Mesodermal cell (in vitro differentiated cells): Measurements from ENCODE around the gene AGBL1.

Experiments
- H3K27ac ChIP-seq: 2 replicates; pipeline ENCODE4 v1.7.0; 2013; ENCODE audit warnings: mild to moderate bottlenecking, low read depth, low read length, moderate library complexity; ENCODE audit not compliant: severe bottlenecking
- H3K36me3 ChIP-seq: 2 replicates; pipeline ENCODE4 v1.7.1; 2013; ENCODE audit warnings: mild to moderate bottlenecking, low read length, moderate library complexity; ENCODE audit not compliant: control insufficient read depth, insufficient read depth
- H3K4me1 ChIP-seq: one replicate; pipeline ENCODE4 v1.7.1; 2013; ENCODE audit warnings: mild to moderate bottlenecking, low read length; ENCODE audit not compliant: insufficient read depth, control insufficient read depth, poor library complexity, severe bottlenecking
- H3K4me3 ChIP-seq: 2 replicates; pipeline ENCODE4 v1.7.0; 2013; ENCODE audit warnings: low read length, control low read depth, mild to moderate bottlenecking; ENCODE audit not compliant: insufficient read depth, poor library complexity, severe bottlenecking; ENCODE audit errors: extremely low read depth
- H3K9me3 ChIP-seq: 2 replicates; pipeline ENCODE4 v1.7.1; 2013; ENCODE audit warnings: mild to moderate bottlenecking, low read length, moderate library complexity; ENCODE audit not compliant: control insufficient read depth
- WGBS, 2 experiments: methylation state at CpG; one replicate each; pipeline ENCODE4 v1.1.5; 2013; ENCODE audit warnings: missing lambda C conversion rate in 2 of 2; ENCODE audit not compliant: insufficient coverage in 2 of 2; 5-methylcytosine and 5-hydroxymethylcytosine counted together

AGBL1 gene

GRCh38 chr15:86706813-86707212 lies 627.1 kb downstream of the AGBL1 start:
- Histone ChIP-seq H3K4me1 (no peaks in the 10 kb centered on the region), H3K9me3 (no peaks in the 10 kb centered on the region), H3K4me3 (no peak overlapping the region), H3K36me3 (no peaks in the 10 kb centered on the region), H3K27ac (no peak overlapping the region)
- WGBS, 2 experiments = no CpG with 5 or more reads among the region's 1 CpG

- H3K4me3 ChIP-seq = no peak overlapping the region
- no peaks in the 10 kb centered on the region for H3K9me3 ChIP-seq
- no peak overlapping the region for H3K27ac ChIP-seq
- WGBS, 2 experiments = 100% methylated on average over 1 of the region's 1 CpG; no CpG with 5 or more reads in 1 of the 2 experiments
- H3K36me3 ChIP-seq = no peaks in the 10 kb centered on the region
- peaks cover 5% of the 10 kb centered on the region for H3K4me1 ChIP-seq
These were observed 631.8 kb downstream of the AGBL1 start for GRCh38 chr15:86711476-86711875.

GRCh38 chr15:86714241-86714640 lies 634.6 kb downstream of the AGBL1 start:
- H3K4me3 ChIP-seq = no peak overlapping the region
- no peaks in the 10 kb centered on the region for H3K36me3 ChIP-seq
- peaks cover 5% of the 10 kb centered on the region for H3K4me1 ChIP-seq
- 33% methylated on average over 1 of the region's 1 CpG; no CpG with 5 or more reads in 1 of the 2 experiments for WGBS, 2 experiments
- no peaks in the 10 kb centered on the region for H3K9me3 ChIP-seq
- peak overlapping the region; percentile 39 for H3K27ac ChIP-seq

- no peaks in the 10 kb centered on the region for H3K36me3 ChIP-seq
- H3K4me1 ChIP-seq = no peaks in the 10 kb centered on the region
- H3K27ac ChIP-seq = no peak overlapping the region
- no peak overlapping the region for H3K4me3 ChIP-seq
- H3K9me3 ChIP-seq = no peaks in the 10 kb centered on the region
These were observed 646.0 kb downstream of the AGBL1 start for GRCh38 chr15:86725628-86726027.

GRCh38 chr15:86735247-86736040 lies 655.8 kb downstream of the AGBL1 start:
- Histone ChIP-seq H3K4me1 (no peaks in the 10 kb centered on the region), H3K27ac (no peak overlapping the region), H3K4me3 (no peak overlapping the region), H3K36me3 (no peaks in the 10 kb centered on the region), H3K9me3 (no peaks in the 10 kb centered on the region)
- WGBS, 2 experiments = 80% methylated on average over 1 of the region's 5 CpGs; no CpG with 5 or more reads in 1 of the 2 experiments

GRCh38 chr15:86741917-86742316 lies 662.2 kb downstream of the AGBL1 start:
- no peak overlapping the region for H3K27ac ChIP-seq
- WGBS, 2 experiments = 79 to 86% methylated on average over 2 to 3 of the region's 4 CpGs
- H3K4me1 ChIP-seq = no peaks in the 10 kb centered on the region
- H3K4me3 ChIP-seq = no peak overlapping the region
- no peaks in the 10 kb centered on the region for H3K36me3 ChIP-seq
- no peaks in the 10 kb centered on the region for H3K9me3 ChIP-seq

DNA sequence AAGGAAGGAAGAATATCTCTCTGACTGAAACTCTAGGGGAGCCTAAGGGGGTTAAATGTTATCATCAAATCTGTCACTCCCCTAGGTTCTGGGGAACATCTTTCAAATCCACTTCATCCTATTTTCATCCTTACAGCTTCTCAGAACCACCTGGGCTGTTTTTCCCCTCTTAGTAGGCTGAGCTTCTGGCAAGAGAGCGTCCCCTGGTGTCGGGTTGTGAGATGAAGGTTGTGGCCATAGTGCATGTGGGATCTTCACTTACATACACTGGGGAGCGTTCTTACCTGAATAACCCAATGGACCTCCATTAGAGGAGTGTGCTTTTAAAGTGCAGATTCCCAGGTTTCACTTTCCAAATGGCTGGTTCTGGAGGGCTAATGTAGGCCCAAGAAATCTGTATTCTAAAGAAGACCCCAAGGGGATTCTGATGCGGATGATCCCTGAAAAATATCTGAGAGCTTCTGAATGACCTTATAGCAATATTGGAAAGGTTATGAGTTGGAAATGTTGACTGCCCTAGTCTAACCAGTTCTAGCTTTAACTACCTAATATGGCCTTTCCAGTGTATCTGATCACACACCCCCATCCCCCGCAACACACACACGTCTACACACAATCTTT lies 663.7 kb downstream of the AGBL1 start:
- Histone ChIP-seq H3K36me3 (no peaks in the 10 kb centered on the region), H3K4me1 (no peaks in the 10 kb centered on the region), H3K4me3 (no peak overlapping the region), H3K27ac (no peak overlapping the region), H3K9me3 (no peaks in the 10 kb centered on the region)
- WGBS, 2 experiments = 50% methylated on average over 1 of the region's 6 CpGs; no CpG with 5 or more reads in 1 of the 2 experiments

GRCh38 chr15:86744198-86744780 lies 664.6 kb downstream of the AGBL1 start:
- Histone ChIP-seq H3K36me3 (no peaks in the 10 kb centered on the region), H3K9me3 (no peaks in the 10 kb centered on the region), H3K4me1 (no peaks in the 10 kb centered on the region), H3K27ac (no peak overlapping the region), H3K4me3 (no peak overlapping the region)
- WGBS, 2 experiments = 70 to 92% methylated on average over 2 to 3 of the region's 7 CpGs

DNA sequence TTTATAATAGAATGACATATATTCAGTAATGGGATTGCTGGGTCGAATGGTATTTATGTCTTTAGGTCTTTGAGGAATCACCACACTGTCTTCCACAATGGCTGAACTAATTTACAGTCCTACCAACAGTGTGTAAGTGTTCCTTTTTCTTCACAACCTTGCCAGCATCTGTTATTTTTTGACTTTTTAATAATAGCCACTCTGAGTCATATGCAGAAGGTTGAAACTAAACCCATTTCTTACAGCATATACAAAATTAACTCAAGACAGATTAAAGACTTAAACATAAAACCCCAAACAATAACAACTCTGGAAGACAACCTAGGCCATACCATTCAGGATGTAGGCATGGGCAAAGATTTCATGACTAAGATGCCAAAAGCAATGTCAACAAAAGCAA lies 671.4 kb downstream of the AGBL1 start:
- Histone ChIP-seq H3K36me3 (no peaks in the 10 kb centered on the region), H3K27ac (no peak overlapping the region), H3K4me1 (no peaks in the 10 kb centered on the region), H3K4me3 (no peak overlapping the region), H3K9me3 (no peaks in the 10 kb centered on the region)
- no CpG with 5 or more reads among the region's 1 CpG for WGBS, 2 experiments

DNA sequence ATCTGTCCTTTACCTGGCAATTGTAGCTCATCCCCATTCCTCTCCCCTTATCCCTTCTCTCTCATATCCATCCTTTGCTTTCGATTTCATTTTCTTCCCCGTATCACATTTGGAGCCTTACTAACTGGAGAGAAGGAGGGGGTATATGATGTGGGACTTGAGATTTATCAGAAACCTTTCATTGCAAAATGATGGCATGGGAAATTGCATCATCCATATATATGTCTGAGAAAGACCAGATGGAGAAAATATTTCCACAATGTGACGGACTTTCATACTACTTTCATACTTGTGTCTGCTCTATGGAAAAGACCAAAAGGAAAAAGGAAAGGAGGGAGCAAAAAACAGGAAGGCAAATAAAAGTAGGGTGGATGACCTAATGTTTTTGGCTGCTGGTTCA lies 675.2 kb downstream of the AGBL1 start:
- no CpG with 5 or more reads among the region's 3 CpGs for WGBS, 2 experiments
- Histone ChIP-seq H3K4me3 (no peak overlapping the region), H3K4me1 (no peaks in the 10 kb centered on the region), H3K9me3 (no peaks in the 10 kb centered on the region), H3K36me3 (no peaks in the 10 kb centered on the region), H3K27ac (no peak overlapping the region)

GRCh38 chr15:86756688-86757087 lies 677.0 kb downstream of the AGBL1 start:
- WGBS, 2 experiments = 86 to 96% methylated on average over 2 of the region's 3 CpGs
- no peak overlapping the region for H3K27ac ChIP-seq
- H3K4me3 ChIP-seq = no peak overlapping the region
- no peaks in the 10 kb centered on the region for H3K4me1 ChIP-seq
- no peaks in the 10 kb centered on the region for H3K9me3 ChIP-seq
- H3K36me3 ChIP-seq = no peaks in the 10 kb centered on the region
